ENCODE results near the gene MS4A2. TPM values are rescaled to one million over a fixed set of nuclear protein-coding genes. Genes with fewer than 3 reads are reported as not detected.

MS4A2 gene
- total and polyA plus RNA-seq, 2 experiments from 2014 or later = not detected

- H2AFZ ChIP-seq = no peak overlapping the region
- Mint-ChIP-seq H3K36me3 (ENCODE audit: low read depth) (peaks cover 3% of the 10 kb centered on the region; the same call in 1 of the 3 replicates), H3K27ac (no peak overlapping the region), H3K9me3 (no peaks in the 10 kb centered on the region; the same call in 2 of the 3 replicates), H3K4me1 (peaks cover 8% of the 10 kb centered on the region; the same call in 2 of the 3 replicates), H3K27me3 (ENCODE audit: insufficient read depth, low read depth, poor library complexity) (peaks cover 2% of the 10 kb centered on the region), H3K4me3 (no peak overlapping the region)
- no peak overlapping the region for H3K27ac ChIP-seq (ENCODE audit: low read depth)
- no peaks in the 10 kb centered on the region for H3F3A ChIP-seq (replicated peaks; ENCODE audit: low read depth)
- H3K27me3 ChIP-seq (ENCODE audit: insufficient read depth) = no peaks in the 10 kb centered on the region
- DNase-seq (ENCODE audit: low spot score) (no peak), ATAC-seq (no peak)
- H3K79me2 ChIP-seq (replicated peaks; ENCODE audit: insufficient read depth) = no peaks in the 10 kb centered on the region
- no peaks in the 10 kb centered on the region for H3K36me3 ChIP-seq (ENCODE audit: insufficient read depth)
- 0 out of 2 replicates have a peak, but pooled peaks cover 8% of the 10 kb centered on the region for H3K4me1 ChIP-seq (ENCODE audit: insufficient read depth)
- no peaks in the 10 kb centered on the region for H4K20me1 ChIP-seq (replicated peaks; ENCODE audit: insufficient read depth)
- H3K4me2 ChIP-seq = no peak overlapping the region
- H3K4me3 ChIP-seq = no peak overlapping the region
- 0 out of 2 replicates have a peak, but pooled peaks cover 3% of the 10 kb centered on the region for H3K9me2 ChIP-seq (ENCODE audit: insufficient read depth)
- TF ChIP-seq NANOG (IDR thresholded peaks at IDR 0.05; ENCODE audit: borderline replicate concordance) (no peak), STAT1 (IDR thresholded peaks at IDR 0.05; ENCODE audit: unreplicated experiment) (no peak), CREB1 (CRISPR knock-in tag; IDR thresholded peaks at IDR 0.05; ENCODE audit: low read depth) (no peak), CTCF (conservative IDR thresholded peaks at IDR 0.05; ENCODE audit: low read depth in 2 of 2) (no peak), REST (IDR thresholded peaks at IDR 0.05; ENCODE audit: unreplicated experiment) (no peak), ETS1 (IDR thresholded peaks at IDR 0.05) (no peak), EZH2phosphoT487 (IDR thresholded peaks at IDR 0.05; ENCODE audit: unreplicated experiment) (no peak), JUNB (IDR thresholded peaks at IDR 0.05; ENCODE audit: unreplicated experiment) (no peak), ZNF462 (CRISPR knock-in tag; IDR thresholded peaks at IDR 0.05) (no peak), ZNF331 (CRISPR knock-in tag; IDR thresholded peaks at IDR 0.05; ENCODE audit: low read depth) (no peak), POLR2AphosphoS5 (IDR thresholded peaks at IDR 0.05; ENCODE audit: low read depth) (no peak), ZNF114 (CRISPR knock-in tag; IDR thresholded peaks at IDR 0.05) (no peak)
Observed at GRCh38 chr11:60111793-60112192, 23.3 kb downstream of the MS4A2 start.

All from GM23338 (cell line).